ENCODE results near the gene VWF.
"Not testable (repeated sequence)": the region's sequence is repeated elsewhere in the genome, so short reads cannot be mapped to it uniquely, and the experiment has no call there.

Gene VWF

GRCh38 chr12:6106218-6106617, 18.3 kb downstream of the VWF start:
- no peak for DNase-seq

GRCh38 chr12:6104842-6105241, 19.6 kb downstream of the VWF start:
- no peak for DNase-seq

GRCh38 chr12:6104027-6104426, 20.4 kb downstream of the VWF start:
- DNase-seq: no peak

- DNase-seq: not testable (repeated sequence)
Observed at GRCh38 chr12:6102021-6102420, 22.4 kb downstream of the VWF start.

GRCh38 chr12:6099316-6099715, 25.2 kb downstream of the VWF start:
- no peak for DNase-seq

GRCh38 chr12:6097411-6097810, 27.1 kb downstream of the VWF start:
- no peak for DNase-seq

- DNase-seq: no peak
Observed at GRCh38 chr12:6096527-6096926, 27.9 kb downstream of the VWF start.

- no peak for DNase-seq
Observed at GRCh38 chr12:6095269-6095668, 29.2 kb downstream of the VWF start.

GRCh38 chr12:6093764-6094163, 30.7 kb downstream of the VWF start:
- DNase-seq: no peak

- no peak for DNase-seq
Observed at GRCh38 chr12:6092784-6093722, 31.4 kb downstream of the VWF start.

GRCh38 chr12:6091786-6092566, 32.5 kb downstream of the VWF start:
- no peak for DNase-seq

GRCh38 chr12:6090803-6091202, 33.7 kb downstream of the VWF start:
- DNase-seq: no peak

- peak in 1 of 56 donors; percentile 7 for DNase-seq
Observed at GRCh38 chr12:6088921-6089747, 35.3 kb downstream of the VWF start.

- no peak for DNase-seq
Observed at GRCh38 chr12:6086316-6086715, 38.2 kb downstream of the VWF start.

GRCh38 chr12:6085841-6086240, 38.6 kb downstream of the VWF start:
- DNase-seq: no peak

GRCh38 chr12:6084969-6085450, 39.5 kb downstream of the VWF start:
- DNase-seq: no peak

GRCh38 chr12:6084261-6084968, 40.1 kb downstream of the VWF start:
- DNase-seq: peak in 15 of 56 donors; percentile 15 to 62 (median 33)

- DNase-seq: no peak
Observed at GRCh38 chr12:6083601-6084000, 40.9 kb downstream of the VWF start.

GRCh38 chr12:6082613-6083012, 41.9 kb downstream of the VWF start:
- no peak for DNase-seq

GRCh38 chr12:6080149-6081045, 44.1 kb downstream of the VWF start:
- DNase-seq: no peak
